Stimulated activated CD4-positive, alpha-beta T cell treated with anti-CD3 and anti-CD28 coated beads, TNF-alpha, amount 100 ng/mL, for 4 hours (primary cell): Measurements from ENCODE around the gene TNPO1.

Experiments used
- DNase-seq, 3 experiments: peaks; one replicate each; pipeline ENCODE4 v3.0.0-alpha.2; 2020; ENCODE audit warnings: low read depth in 3 of 3

Gene TNPO1

GRCh38 chr5:72818866-72819534 is 2.5 kb downstream of the TNPO1 start:
- DNase-seq = peak; percentile 4 to 21 (median 16)

- no peak for DNase-seq
These were observed 5.3 kb downstream of the TNPO1 start for GRCh38 chr5:72821776-72822175.

GRCh38 chr5:72822944-72823343 is 6.5 kb downstream of the TNPO1 start:
- no peak for DNase-seq

GRCh38 chr5:72829707-72830106 is 13.2 kb downstream of the TNPO1 start:
- DNase-seq = no peak

GRCh38 chr5:72830362-72830761 is 13.9 kb downstream of the TNPO1 start:
- no peak for DNase-seq

GRCh38 chr5:72831685-72832084 is 15.2 kb downstream of the TNPO1 start:
- DNase-seq = no peak

GRCh38 chr5:72834924-72835323 is 18.5 kb downstream of the TNPO1 start:
- no peak for DNase-seq

- no peak for DNase-seq
These were observed 19.2 kb downstream of the TNPO1 start for GRCh38 chr5:72835633-72836032.

- no peak for DNase-seq
These were observed 20.3 kb downstream of the TNPO1 start for GRCh38 chr5:72836810-72837209.

GRCh38 chr5:72837524-72838096 is 21.1 kb downstream of the TNPO1 start:
- no peak for DNase-seq

- no peak for DNase-seq
These were observed 23.6 kb downstream of the TNPO1 start for GRCh38 chr5:72840041-72840440.

- DNase-seq = no peak
These were observed 25.5 kb downstream of the TNPO1 start for GRCh38 chr5:72841756-72842535.

- DNase-seq = no peak
These were observed 26.4 kb downstream of the TNPO1 start for GRCh38 chr5:72842816-72843215.

GRCh38 chr5:72844218-72844603 is 27.8 kb downstream of the TNPO1 start:
- no peak for DNase-seq

- DNase-seq = no peak
These were observed 29.4 kb downstream of the TNPO1 start for GRCh38 chr5:72845889-72846288.

- DNase-seq = no peak
These were observed 30.0 kb downstream of the TNPO1 start for GRCh38 chr5:72846483-72846882.

- no peak for DNase-seq
These were observed 31.0 kb downstream of the TNPO1 start for GRCh38 chr5:72847439-72847838.

- DNase-seq = peak; percentile 68 to 76 (median 71)
These were observed 31.6 kb downstream of the TNPO1 start for GRCh38 chr5:72847989-72848473.

- peak; percentile 23 to 32 (median 32) for DNase-seq
These were observed 32.3 kb downstream of the TNPO1 start for GRCh38 chr5:72848474-72849428.

- no peak for DNase-seq
These were observed 33.1 kb downstream of the TNPO1 start for GRCh38 chr5:72849546-72849945.

- no peak for DNase-seq
These were observed 33.7 kb downstream of the TNPO1 start for GRCh38 chr5:72850113-72850512.

GRCh38 chr5:72852356-72852755 is 35.9 kb downstream of the TNPO1 start:
- no peak for DNase-seq
